H4 (cell line): ENCODE results near the gene PLEKHA5. TPM values are rescaled to one million over a fixed set of nuclear protein-coding genes. Genes with fewer than 3 reads are reported as not detected.
"Not testable (repeated sequence)": the region's sequence is repeated elsewhere in the genome, so short reads cannot be mapped to it uniquely, and the experiment has no call there.

Experiments
- DNase-seq: peaks from one replicate; pipeline ENCODE4 v3.0.0-alpha.2; 2015; ENCODE audit warnings: low spot score
- total RNA-seq: library from RNA; depleted of rRNA; stranded (reverse); fragments of >200 nt; shearing (Covaris generic); gene quantifications from 2 replicates; pipeline ENCODE4 v1.2.3, GENCODE V29; 2014

The PLEKHA5 gene
- total RNA-seq, 1 experiment from 2014 or later = 18.7 TPM

DNA sequence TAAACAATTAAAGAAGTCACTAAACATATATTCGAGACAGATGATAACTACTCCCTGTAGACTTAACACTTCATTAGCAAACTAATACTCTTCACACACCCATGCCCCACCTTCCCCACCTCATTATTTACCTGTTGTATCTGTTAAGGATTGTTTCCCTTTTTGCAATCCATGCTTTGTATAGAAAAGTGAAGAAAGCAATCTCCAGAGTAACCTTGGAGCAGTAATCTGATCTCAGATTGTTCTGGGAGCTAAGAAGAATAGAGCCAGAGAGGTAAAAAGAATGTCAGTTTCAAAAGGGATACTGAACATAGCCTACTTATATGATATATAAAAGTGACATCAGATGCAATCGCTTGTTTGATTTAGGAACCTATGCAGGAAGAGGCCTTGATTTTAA is 37.4 kb downstream of the PLEKHA5 start:
- no peak for DNase-seq

GRCh38 chr12:19167708-19168107 is 38.2 kb downstream of the PLEKHA5 start:
- DNase-seq = no peak

- DNase-seq = no peak
These were observed 39.1 kb downstream of the PLEKHA5 start for GRCh38 chr12:19168644-19169043.

- no peak for DNase-seq
These were observed 39.7 kb downstream of the PLEKHA5 start for GRCh38 chr12:19169222-19169621.

GRCh38 chr12:19170286-19170685 is 40.8 kb downstream of the PLEKHA5 start:
- not testable (repeated sequence) for DNase-seq

DNA sequence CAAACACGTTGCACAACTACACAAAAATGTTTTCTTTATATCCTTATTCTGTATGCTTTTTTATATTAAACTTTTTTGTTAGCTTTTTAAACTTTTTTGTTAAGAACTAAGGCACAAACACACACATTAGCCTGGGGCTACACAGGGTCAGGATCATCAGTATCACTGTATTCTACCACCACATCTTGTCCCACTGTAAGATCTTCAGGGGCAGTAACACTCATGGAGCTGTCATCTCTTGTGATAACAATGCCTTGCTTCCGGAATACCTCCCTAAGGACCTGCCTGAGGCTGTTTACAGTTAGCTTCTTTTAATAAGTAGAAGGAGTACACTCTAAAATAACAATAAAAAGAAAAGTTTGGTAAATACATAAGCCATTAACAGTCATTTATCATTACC is 42.2 kb downstream of the PLEKHA5 start:
- DNase-seq = no peak

GRCh38 chr12:19177754-19178153 is 48.2 kb downstream of the PLEKHA5 start:
- no peak for DNase-seq

DNA sequence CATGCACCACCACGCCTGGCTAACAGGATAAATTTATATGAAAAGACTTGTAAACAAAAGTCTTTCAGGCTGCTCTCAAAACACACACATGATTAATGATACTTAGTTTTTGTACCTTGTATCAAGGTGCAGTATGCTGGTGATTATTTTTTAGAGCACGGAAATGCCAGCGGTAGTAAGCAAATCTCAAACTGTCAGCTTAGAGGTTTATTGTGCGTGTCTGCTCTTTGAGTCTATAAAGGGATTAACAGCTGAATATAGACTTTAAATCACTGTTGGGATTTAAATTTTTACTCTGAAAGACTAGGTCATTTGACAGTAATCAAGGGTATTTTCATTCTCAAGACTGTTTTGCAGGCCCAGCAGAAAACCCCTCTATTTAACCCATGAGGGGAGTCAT is 50.5 kb downstream of the PLEKHA5 start:
- DNase-seq = no peak

GRCh38 chr12:19181666-19182426 is 52.3 kb downstream of the PLEKHA5 start:
- no peak for DNase-seq

- no peak for DNase-seq
These were observed 53.7 kb downstream of the PLEKHA5 start for GRCh38 chr12:19183121-19183838.

DNA sequence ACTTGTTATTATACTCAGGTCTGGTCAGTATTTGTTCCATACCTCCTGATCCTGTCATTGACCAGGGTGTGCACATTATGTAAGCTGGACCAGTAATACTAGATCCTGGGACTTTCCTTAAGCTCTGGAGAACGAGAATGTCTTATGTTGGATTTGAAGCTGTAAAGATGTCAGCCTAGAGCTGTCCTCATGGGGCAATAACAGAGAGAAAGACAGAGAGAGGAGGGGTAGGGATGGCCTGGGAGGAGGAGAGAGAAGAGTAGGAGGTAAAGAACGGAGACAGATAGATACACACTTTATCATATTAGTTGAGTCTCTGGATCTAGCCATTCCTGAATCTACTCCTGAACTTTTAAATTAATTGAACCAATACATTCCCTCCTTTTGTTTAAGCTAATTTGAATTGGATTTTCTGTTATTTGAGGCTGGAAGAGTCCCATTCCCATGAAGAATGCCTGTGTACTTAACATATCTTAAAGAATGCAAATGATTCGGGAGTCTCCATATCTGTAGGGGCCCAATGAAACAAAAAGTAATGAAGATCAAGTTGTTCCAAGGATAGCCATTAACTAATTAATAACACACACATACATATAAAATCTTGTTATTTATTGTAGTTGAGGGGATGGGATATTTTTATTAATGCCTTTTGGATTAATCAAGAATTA is 55.9 kb downstream of the PLEKHA5 start:
- no peak for DNase-seq

DNA sequence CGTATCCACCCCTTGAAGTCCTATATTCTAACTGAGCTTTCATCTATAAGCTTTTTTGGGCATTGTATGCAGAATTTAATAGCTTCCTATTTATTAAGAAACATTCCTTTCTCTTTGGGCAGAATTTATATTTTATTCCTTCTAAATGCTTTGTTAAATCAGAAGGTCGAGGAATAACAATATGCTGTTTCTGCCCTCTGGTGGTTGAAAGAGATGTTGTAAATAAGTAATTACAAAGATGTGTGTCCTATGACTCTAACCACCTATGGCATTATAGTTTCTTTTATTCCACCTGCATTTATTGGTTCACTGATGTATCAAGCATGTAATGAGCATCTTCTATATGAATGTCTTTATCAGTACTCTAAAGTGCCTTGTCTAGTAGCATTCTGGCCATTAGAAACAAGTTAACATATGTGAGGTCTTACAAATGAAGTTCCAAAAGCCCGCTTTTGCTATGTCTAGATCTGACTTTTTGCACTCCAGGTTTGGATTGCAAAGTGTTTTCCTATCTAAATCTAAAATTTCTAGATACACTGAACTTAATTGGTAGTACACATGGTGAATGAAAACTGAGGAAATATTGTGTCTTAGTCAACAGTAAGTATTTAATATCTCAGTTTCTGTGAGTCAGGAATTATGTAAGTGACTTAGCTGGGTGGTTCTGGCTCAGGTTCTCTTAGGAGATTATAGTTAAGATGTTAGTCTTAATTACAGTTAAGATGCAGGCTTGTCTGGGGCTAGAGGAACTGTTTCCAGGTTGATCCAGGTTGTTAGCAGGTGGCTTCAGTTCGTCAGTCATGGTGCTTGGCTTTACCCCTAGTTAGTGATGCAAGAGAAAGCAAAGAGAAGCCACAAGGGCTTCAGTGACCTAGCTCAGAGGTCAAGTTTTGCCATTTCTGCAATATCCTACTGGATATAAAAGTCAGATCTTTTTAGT is 57.5 kb downstream of the PLEKHA5 start:
- DNase-seq = peak; percentile 43

DNA sequence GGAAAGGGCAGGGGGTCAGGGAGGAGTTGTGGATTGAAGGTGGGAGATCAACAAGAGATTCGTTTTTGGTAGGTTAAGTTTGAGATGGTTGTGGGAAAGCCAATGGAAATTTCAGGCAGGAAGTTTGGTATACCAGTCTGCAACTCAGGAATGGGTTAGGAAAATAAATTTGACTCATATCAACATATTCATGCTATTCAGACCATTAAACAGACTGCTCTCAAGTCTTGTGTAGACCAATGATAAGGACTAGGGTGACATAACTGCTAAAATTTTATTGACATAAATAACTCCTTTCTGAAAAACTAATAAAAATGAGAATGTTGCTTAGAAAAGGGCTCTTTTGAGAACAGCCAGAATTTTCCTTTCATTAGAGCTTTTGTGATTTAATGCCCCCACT is 60.0 kb downstream of the PLEKHA5 start:
- DNase-seq = no peak

GRCh38 chr12:19190292-19191031 is 60.9 kb downstream of the PLEKHA5 start:
- DNase-seq = no peak

- DNase-seq = no peak
These were observed 61.6 kb downstream of the PLEKHA5 start for GRCh38 chr12:19191089-19191488.

- DNase-seq = no peak
These were observed 62.0 kb downstream of the PLEKHA5 start for GRCh38 chr12:19191563-19191962.

DNA sequence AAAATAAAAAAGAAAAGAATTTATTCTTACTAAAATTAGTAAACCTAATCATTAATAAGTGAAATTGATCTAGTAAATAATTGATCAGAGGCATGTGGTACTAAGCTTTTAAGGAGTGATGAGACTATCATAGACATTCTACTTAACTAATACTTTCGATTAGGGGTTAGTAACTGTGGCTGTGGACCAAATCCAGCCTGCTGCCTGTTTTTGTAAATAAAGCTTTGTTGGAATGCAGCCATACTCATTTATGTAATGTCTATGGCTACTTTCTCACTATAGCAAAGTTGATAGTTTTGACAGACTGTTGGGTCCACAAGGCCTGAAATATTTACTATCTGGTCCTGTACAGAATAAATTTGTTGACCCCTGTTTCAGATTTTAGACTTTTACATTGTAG is 63.2 kb downstream of the PLEKHA5 start:
- DNase-seq = no peak

GRCh38 chr12:19194963-19195362 is 65.4 kb downstream of the PLEKHA5 start:
- no peak for DNase-seq

DNA sequence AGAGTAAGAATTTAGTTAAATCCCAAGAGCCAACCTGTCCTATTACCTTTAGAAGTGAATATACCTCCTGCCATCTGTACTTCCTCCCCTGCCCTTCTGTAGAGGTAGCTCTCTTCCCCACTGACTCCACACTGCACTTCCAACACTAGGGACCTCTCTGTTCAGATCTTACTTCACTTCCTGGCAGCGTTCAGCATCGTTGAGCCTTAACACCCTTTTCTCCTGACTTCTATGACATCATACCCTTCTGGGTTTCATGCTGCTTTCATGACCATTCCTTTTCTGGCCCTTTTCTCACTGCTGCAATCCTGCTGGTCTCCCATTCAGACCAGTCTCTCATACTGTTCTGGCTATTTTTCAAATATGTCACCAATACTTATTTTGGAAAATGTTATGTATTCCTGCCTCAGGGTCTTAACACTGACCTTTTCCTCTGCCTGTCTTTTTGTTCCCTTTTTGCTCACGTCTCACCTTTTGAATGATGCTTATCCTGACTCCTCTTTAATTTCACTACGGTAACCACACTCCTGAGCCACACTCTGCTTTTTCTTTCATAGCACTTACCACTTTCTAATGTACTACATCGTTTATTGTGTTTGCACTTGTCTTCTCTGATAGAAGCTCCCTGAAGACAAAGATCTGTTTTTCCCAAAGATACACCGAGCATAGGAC is 67.6 kb downstream of the PLEKHA5 start:
- DNase-seq = no peak

DNA sequence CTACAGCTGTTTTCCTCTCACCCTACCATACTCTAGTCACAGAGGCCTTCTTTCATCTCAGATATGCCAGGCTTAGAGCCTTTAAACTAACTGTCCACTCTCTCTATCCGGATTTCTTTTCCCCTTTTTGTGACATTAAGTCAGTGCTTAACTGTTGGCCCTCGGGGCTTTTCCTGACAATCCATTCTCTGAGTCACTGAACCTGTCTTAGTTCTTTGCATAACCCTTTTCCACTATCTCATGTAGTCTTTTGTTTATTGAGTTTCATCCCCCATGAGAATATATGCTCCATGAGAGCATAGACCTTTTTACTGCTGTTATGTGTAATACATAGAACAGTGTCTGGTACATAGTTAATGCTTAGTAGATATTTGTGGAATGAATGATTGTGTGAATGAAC is 68.7 kb downstream of the PLEKHA5 start:
- peak; percentile 30 for DNase-seq
